DMS 273 (cell line): Measurements from ENCODE around the gene PAH.
A peak's percentile ranks its signal among the peaks of the same experiment; 100 is the strongest.

Experiments
- DNase-seq: peaks from one replicate; lab custom pipeline; 2025; ENCODE audit not compliant: unreplicated experiment; lab: John Stamatoyannopoulos, UW

The PAH gene

DNA sequence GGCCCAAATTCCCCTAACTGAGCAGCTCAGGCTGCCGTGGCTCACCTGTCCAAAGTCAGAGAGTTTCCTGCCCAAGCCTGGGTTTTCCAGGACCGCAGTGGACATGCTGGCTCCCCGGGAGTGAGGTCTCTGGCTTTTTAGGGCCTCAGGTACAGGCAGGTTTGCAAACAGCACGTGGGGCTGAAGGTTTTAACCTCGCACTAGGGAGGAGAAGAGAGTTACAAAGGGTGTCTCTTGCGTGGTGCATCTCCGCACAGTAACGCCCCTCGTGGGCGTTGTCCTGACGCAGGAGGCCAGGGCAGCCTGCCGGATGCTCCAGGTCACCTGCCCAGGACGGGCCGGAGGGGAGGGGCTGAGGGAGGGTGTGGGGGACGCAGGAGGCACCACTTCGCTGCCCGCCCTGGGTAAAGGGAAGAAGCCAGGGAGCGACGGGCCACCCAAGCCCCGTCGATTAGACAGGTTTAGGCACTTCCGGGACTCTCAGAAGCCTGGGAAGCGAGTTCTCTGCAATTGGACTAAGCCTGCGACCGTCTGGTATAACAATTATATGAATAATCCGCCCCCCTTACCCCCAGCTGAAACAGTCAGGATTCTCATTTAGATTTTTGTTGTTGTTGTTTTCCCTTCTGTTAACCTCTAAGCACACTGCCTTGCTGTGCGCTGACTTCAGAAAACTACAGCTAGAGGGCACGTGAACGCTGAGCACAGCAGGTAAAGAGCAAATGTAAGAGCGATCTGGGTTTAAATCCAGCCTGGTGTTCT is at the start of gene PAH:
Gene PAH, minus strand, starts transcription at position 219 of the 762 bp plus-strand sequence. Its CDS starts 114 bp downstream, at position 105.
- no peak for DNase-seq

DNA sequence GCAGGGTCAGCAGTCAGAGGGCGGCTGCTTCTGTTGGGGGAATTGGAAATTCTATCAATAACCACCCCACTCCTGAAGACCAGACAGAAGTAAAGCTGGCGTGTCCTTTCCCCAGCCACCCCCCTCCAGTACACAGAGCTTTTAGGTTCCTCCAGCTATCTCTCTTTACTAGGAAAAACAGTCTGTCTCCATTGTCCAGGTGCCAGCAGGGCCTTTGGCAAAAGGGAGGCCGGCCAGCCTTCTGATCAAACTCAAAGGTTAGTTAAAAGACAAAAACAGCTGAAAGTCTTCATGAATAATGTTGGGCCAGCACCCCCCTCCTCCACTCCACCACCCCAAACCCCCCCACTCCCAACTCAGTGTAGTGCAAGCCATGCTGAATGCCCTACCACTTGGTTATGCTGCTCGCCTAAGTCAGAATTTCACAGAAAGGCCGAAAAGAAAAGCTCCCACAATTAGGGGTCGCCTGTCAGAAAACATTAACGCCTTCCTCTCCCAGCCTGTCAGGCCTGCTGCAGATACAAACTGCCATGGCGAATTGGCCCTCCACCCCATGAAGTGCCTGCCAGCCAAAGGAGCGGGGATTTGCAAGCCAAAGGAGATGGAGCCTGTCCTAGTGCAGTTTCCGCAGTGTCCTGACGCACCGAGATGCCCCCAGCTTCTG is 49.3 kb upstream of the PAH start:
- DNase-seq = no peak

DNA sequence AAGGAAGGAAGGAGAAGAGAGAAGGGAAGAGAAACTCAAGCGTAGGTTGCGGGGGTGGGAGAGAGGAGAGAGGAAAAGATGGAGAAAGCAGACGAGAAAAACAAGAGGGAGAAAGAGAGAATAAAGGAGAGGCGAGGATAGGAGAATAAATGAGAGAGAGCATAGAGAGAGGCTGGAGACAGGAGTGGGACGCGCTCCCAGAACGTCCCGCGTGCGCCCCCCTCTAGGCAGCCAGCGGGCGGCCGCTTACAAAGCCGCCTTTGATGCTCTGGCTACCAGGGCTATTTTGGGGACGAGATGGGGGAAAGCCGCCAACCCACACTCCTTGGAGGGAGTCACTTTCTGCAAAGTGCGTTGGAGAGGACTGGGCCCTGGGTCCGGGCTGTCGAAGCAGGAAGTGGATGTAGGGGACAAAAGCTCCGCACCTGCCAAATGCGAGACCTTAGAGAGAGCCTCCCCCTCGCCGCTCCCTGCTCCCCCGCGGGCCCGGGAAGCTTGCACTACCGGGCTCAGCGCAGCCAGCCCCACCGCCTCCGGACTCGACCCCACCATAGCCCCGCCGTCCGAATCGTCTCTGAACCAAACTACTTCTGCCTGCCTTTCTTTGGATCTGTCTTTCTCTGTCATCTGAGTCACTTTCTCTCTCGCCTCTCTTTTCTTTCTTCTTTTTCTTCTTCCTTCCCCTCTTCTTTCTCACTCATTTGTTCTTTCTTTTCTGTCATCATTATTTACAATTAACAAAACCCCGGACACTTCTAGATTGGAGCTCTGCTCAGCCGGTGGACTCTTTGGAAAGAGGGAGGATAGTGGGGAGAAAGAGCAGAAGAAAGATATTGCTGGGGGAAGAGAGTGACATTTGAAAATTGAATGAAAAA is 48.5 kb upstream of the PAH start:
- peak; percentile 11 for DNase-seq

DNA sequence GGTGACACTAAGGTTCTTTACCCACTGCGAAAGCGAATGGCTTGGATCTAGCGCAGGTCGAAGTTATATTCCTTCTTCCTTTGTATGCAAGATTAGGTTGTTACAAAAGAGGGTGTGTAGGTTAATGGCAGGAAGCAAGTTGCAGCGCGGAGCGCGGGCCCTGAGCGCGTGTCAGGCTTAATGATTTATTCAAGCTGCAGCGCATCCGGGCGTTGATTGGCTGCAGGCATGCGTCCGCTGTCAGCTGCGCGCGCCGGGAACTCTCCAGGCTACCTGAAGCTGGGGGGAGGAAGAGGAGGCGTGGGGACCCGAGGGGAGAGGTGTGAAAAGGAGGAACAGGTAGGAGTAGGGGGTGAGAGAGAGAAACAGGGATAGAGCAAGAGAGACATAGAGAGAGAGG is 47.8 kb upstream of the PAH start:
- peak; percentile 54 for DNase-seq

DNA sequence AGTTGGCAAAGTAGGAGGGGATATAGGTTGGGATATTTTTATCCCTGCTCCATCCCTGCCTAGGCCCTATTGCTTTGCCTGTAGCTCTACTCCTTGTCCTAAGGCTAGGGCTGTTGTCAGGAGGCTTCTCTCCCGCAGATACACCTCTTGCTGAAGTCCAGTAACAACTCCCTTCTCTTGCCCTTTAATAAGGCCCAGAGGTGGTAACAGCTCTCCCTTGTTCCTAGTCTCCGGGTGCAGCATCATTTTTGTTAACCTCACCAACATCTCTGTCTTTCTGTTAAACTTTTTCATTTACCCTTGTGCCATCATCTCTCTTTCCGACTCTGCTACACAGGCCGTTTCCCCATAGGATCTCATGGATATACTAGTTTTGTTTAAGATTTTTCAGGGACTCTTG is 46.8 kb upstream of the PAH start:
- no peak for DNase-seq

DNA sequence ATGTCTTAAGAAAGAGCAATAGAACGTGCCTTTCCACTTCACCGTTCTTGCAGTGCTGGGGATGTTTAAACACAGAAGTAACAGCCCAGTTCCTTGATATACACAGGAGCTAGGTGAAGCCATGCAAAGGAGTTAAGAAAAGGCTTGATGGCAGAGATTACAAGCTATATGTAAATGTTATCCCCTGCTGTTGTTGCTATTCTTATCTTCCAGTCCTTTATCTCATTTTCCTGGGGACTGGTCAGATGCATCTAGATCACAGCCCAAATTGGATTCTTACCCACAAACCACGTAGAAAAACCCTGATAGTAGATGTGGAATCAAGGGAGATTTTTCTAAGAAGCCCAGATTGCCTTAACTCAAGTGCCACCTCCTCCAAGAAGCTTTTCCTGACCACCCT is 45.9 kb upstream of the PAH start:
- DNase-seq = no peak

DNA sequence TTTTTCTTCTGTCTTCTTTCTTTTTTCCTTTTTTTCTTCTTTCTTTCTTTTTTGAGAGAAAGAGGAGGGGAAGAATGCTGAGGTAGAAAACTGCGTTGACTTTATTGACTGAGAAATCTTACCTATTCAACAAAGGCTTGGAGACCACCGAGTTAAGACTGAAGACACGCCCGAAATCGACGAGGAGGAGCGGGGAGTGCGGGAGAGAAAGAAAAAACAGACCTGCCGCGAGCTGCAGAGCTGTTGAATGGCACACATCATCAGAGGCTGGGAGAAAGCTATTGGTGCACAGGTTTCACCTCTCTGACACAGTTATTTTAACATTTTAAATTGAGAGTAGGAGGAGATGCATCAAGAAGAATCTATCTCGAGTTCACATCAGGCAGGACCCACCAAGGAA is 45.5 kb upstream of the PAH start:
- DNase-seq = no peak

DNA sequence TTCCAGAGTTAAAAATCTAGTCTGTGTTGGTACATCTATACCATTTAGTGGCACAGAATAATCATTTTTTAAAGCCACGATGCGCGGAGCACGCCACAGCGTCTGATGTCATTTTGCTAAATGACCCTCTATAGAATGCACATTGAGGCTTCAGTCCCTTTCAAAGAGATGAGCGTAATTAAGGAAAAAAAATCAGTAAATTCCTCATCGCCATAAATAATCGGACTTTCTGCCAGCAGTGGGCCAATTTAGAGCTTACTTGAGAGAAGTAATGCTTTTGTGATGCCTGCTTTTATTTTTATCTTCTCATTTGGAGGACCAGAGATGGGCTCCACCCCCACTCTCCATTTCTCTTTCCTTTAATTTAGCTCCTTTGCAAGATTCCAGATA is 44.4 kb upstream of the PAH start:
- DNase-seq = no peak

DNA sequence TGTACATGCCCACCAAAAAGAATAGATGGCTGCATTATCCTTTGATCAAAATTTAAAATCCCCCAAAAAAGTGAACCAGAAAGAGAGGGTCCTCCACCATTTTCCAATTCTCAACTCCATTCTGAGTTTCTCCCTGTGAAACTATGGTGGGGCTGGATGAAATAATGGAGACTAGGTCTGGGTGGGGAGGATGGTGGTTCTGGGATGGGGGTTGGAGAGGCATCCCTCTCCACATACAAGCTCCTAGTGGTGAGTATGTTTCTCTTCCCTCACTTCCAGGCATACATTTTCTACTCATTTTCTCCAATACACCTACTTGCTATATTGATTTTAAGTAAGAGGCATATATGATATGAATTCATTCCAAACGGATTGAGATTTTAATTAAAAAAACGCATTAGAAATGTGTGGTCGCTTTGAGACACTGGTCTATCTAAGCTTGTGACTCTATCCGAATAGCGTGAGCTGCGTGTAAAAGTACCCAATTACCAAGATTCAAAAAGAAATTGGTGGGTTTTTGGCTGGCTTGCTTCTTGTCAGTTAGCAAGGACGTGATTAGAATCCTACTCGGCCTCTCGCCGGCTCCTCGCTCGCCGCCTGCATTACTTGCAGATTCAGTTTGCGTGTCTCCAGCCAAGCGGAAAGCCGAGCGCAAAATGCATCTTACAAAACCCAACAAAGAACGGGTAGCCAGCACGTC is 43.9 kb upstream of the PAH start:
- DNase-seq = no peak

DNA sequence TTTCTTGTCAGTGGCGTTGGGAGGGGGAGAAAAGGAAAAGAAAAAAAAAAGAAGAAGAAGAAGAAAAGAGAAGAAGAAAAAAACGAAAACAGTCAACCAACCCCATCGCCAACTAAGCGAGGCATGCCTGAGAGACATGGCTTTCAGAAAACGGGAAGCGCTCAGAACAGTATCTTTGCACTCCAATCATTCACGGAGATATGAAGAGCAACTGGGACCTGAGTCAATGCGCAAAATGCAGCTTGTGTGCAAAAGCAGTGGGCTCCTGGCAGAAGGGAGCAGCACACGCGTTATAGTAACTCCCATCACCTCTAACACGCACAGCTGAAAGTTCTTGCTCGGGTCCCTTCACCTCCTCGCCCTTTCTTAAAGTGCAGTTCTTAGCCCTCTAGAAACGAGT is 42.3 kb upstream of the PAH start:
- DNase-seq = no peak

DNA sequence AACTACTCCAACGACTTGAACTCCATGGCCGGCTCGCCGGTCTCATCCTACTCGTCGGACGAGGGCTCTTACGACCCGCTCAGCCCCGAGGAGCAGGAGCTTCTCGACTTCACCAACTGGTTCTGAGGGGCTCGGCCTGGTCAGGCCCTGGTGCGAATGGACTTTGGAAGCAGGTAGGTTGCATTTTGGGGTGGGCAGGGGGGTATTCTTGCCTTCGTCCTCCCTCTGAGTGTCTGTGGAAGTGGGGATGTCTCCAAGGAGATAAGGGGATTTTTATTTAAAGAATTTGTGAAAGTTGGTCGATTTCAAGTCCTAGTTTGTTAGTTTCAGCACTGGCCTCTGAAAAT is 41.8 kb upstream of the PAH start:
- DNase-seq = no peak

DNA sequence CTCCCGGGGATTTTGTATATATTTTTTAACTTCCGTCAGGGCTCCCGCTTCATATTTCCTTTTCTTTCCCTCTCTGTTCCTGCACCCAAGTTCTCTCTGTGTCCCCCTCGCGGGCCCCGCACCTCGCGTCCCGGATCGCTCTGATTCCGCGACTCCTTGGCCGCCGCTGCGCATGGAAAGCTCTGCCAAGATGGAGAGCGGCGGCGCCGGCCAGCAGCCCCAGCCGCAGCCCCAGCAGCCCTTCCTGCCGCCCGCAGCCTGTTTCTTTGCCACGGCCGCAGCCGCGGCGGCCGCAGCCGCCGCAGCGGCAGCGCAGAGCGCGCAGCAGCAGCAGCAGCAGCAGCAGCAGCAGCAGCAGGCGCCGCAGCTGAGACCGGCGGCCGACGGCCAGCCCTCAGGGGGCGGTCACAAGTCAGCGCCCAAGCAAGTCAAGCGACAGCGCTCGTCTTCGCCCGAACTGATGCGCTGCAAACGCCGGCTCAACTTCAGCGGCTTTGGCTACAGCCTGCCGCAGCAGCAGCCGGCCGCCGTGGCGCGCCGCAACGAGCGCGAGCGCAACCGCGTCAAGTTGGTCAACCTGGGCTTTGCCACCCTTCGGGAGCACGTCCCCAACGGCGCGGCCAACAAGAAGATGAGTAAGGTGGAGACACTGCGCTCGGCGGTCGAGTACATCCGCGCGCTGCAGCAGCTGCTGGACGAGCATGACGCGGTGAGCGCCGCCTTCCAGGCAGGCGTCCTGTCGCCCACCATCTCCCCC is 41.2 kb upstream of the PAH start:
- peak; percentile 78 for DNase-seq

DNA sequence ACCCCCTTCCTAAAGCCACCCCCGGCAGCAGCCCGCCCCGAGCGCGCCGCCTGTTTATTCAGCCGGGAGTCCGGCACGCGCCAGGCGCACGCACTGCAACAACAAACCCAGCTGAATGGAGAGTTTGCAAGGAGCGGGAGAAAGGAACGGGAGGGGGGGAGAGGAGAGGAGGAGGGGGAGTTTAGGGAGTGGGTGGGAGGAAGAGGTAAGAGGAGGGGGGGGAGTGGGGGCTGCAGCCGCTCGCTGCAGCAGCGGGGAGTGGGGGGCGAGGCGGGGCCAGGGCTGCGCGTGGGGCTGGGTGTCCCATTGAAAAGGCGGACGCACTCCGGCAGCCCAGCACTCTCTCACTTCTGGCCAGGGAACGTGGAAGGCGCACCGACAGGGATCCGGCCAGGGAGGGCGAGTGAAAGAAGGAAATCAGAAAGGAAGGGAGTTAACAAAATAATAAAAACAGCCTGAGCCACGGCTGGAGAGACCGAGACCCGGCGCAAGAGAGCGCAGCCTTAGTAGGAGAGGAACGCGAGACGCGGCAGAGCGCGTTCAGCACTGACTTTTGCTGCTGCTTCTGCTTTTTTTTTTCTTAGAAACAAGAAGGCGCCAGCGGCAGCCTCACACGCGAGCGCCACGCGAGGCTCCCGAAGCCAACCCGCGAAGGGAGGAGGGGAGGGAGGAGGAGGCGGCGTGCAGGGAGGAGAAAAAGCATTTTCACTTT is 40.5 kb upstream of the PAH start, which contains the start of gene ASCL1:
Gene ASCL1, plus strand, starts transcription at position 336 of the 712 bp plus-strand sequence. CDS start 571 bp downstream, outside the sequence.
- peak; percentile 64 for DNase-seq

DNA sequence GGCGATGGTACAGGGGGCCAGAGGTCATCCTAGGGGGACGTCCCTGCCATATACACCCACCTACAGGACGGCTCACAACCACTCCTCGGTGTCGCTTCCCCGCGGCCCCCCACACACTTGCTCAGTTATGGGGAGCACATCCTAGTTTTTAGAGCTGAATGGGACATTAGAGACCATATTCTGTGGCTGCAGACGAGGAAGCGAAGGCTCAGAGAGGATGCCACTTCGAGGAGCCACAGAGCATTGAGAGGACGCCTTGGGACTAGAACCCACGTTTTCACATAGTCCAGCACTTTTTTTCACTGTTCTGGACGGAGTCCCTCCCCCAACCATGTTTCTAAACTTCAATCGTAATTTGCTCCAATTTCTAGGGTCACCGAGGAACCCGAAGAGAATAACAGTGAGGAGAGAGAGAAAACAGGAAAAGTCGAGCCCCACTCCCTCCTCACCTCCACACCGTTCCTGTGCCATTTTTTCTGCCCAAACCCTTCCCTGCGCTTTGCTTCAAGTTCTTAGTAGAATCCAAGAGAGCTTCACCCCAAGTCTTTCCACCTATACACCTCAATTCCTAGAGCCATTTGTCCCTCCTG is 39.8 kb upstream of the PAH start:
- no peak for DNase-seq

DNA sequence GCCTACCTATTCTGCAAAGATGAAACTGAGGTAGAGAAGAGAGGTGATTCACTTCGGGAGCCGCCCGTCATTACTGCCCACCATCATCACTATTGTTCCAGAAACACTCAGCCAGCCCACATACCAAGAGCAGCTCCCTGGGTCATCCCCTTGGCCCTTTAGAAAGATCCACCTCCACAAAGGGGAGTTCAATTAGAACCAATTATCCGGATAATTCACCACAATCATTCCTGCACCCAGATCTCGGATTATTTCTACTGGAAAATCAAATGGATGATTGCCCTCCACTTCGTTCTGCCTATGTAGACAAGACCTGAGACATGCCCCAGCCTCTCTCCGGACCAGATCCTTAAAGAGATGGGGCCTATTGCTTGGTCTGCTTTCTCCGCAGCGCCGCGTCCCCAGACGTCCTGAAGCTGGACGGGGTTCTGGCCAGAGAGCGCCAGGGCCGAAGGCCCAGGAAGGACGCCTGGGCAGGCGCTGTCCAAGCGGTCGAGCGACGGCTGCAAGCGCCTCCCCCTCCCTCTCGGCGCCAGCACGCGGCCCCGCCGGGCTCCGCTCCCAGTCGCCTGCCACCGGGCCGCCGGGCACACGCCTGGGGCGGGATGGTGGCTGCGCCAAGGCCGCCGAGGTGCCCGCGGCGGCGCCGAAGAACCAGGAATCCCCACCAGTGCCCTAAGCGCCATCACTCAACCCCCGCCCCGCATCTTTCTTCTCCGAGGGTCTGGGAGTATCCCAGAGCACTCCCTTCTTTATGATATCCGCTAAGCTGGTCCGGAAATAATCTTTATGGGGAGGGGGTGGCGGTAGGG is 39.1 kb upstream of the PAH start:
- DNase-seq = peak; percentile 4

DNA sequence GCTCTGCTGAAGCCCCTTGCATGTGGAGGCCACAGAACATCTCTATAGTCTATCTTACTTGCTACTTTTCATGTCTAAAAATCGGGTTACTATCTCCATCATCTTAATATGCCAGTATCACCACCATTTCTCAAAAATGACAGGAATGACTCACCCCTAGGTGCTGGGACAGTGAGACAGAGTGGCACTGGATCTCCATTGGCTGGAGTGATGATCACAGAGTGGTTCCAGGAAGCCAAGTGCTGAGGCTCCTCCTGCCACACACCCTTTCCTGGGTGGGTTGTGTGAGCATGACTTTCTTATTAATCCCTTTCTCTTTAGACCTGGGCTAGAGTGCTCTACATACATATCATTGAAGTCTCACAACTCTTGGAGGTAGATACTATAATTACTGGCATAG is 37.1 kb upstream of the PAH start:
- no peak for DNase-seq

DNA sequence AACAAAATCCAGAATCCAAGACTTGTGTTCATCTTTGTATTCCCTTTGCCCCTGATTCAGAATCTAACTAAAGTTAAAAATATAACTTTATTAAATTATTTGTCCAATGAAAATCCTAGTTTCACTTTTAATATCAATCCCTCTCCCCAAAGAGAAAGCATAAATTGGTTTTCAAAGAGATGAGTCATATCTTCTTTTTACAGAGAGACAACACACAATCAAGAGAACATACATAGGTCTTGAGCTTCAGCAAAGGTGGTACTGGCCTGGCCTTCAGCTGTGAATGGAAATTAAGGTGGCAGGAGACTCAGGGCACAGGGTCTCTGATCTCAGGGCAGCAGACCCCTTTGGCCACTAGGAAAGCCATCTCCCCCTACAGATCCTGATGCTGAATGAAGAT is 36.2 kb upstream of the PAH start:
- DNase-seq = no peak

DNA sequence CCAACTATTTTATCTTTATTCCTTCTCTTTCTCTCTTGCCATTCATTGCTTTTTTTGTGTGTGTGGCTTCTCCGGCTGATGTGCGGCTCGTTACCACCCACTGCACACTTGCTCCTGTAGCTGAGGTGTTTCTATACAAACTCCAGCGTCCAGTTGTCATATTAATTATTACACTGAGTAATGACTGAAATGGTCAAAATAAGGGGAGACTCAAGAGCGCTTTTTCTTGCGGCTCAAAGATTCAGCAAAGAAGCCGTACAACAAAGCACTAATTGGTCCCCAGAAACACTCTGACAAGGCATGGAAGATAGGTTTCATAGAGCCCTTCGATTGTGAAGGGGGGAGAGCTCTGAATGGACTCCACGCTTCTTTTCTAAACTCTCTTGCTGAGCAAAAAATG is 34.8 kb upstream of the PAH start:
- no peak for DNase-seq
